ENCODE data around the gene LRRC36. TPM values are rescaled to one million over a fixed set of nuclear protein-coding genes. Genes with fewer than 3 reads are reported as not detected.

The LRRC36 gene
- total RNA-seq, 1 experiment from 2014 or later: not detected

GRCh38 chr16:67395105-67395457 is 68.5 kb downstream of the LRRC36 start (continued):
- no peak for TF ChIP-seq ZBTB33 (IDR thresholded peaks at IDR 0.05; ENCODE audit: extremely low read depth, insufficient replicate concordance, low read length)

GRCh38 chr16:67395458-67396158 is 69.0 kb downstream of the LRRC36 start:
- RAD21 ChIA-PET (ENCODE audit: low non-redundant PET in 1 of 2, low total read pairs in 2 of 2, uncharacterized antibody in 2 of 2, unreplicated experiment in 2 of 2): no interaction called here
- no peaks in the 10 kb centered on the region for H3K9me3 ChIP-seq (ENCODE audit: control insufficient read depth in 1 of 2, insufficient read depth in 1 of 2, low read depth in 1 of 2, low read length in 2 of 2)
- peak overlapping the region; percentile 64 for H3K4me2 ChIP-seq (ENCODE audit: low read length)
- H3K9me2 ChIP-seq (ENCODE audit: insufficient read depth): no peaks in the 10 kb centered on the region
- peak overlapping the region; percentile 37; the same call in 1 of the 2 replicates for H3K27ac ChIP-seq (ENCODE audit: low read depth, low read length)
- no peaks in the 10 kb centered on the region for H3K27me3 ChIP-seq (ENCODE audit: insufficient read depth, low read length)
- no peaks in the 10 kb centered on the region for H3K79me2 ChIP-seq (ENCODE audit: insufficient read depth, low read length)
- H4K20me1 ChIP-seq (ENCODE audit: insufficient read depth): no peaks in the 10 kb centered on the region
- no peak for DNase-seq (ENCODE audit: low read depth, low spot score)
- H3K4me1 ChIP-seq (ENCODE audit: control insufficient read depth in 1 of 2, insufficient read depth in 2 of 2, low read length in 2 of 2): peaks cover 10 to 20% of the 10 kb centered on the region in 2 experiments
- CTCF ChIA-PET: no interaction called here
- H3K36me3 ChIP-seq (ENCODE audit: control insufficient read depth in 1 of 2, insufficient read depth in 2 of 2, low read length in 2 of 2): no peaks in the 10 kb centered on the region
- H2AFZ ChIP-seq (ENCODE audit: low read depth, low read length, poor library complexity, severe bottlenecking): no peak overlapping the region
- 0 out of 4 replicates have a peak overlapping the region, but pooled peaks of 1 of the 2 experiments have one; percentile 10 for H3K4me3 ChIP-seq (replicated peaks in 1 of 2; ENCODE audit: low read depth in 1 of 2, low read length in 2 of 2)
- H3K9ac ChIP-seq (ENCODE audit: low read length): 0 out of 2 replicates have a peak overlapping the region, but pooled peaks have one; percentile 26
- POLR2A ChIA-PET: interaction anchor here (0.7 kb wide), 1 partner anchor 234 kb away, joined by 3 read pairs; no protein-coding TSS in a partner anchor
- no TSS peak for BruUV-seq (replicated peaks)
- intact Hi-C loops (cut with micrococcal nuclease): loop anchor here (5.0 kb wide), 1 partner anchor 133 kb away; no protein-coding TSS in a partner anchor
- ATAC-seq: no peak
- TF ChIP-seq SIN3A (IDR thresholded peaks at IDR 0.05; ENCODE audit: low read depth): no peak
- TF ChIP-seq CTCF (IDR thresholded peaks at IDR 0.05 in 2 of 3, conservative IDR thresholded peaks at IDR 0.05 in 1 of 3; ENCODE audit: borderline replicate concordance in 1 of 3, insufficient read depth in 1 of 3, low read depth in 2 of 3, low read length in 2 of 3): no peak
- TF ChIP-seq CBX3 (IDR thresholded peaks at IDR 0.05; ENCODE audit: low read depth): no peak
- no peak for TF ChIP-seq FOSL1 (IDR thresholded peaks at IDR 0.05; ENCODE audit: low read depth)
- no peak for TF ChIP-seq YY1 (IDR thresholded peaks at IDR 0.05; ENCODE audit: extremely low read depth, insufficient replicate concordance, low read depth, low read length)
- TF ChIP-seq ZBTB33 (IDR thresholded peaks at IDR 0.05; ENCODE audit: extremely low read depth, insufficient replicate concordance, low read length): no peak
- no peak for TF ChIP-seq POLR2AphosphoS5 (IDR thresholded peaks at IDR 0.05; ENCODE audit: low read depth, low read length)
- no peak for TF ChIP-seq SRF (IDR thresholded peaks at IDR 0.05; ENCODE audit: low read depth)
- TF ChIP-seq RAD21 (IDR thresholded peaks at IDR 0.05; ENCODE audit: low read depth): no peak
- no peak for TF ChIP-seq POLR2A (IDR thresholded peaks at IDR 0.05; ENCODE audit: borderline replicate concordance, extremely low read depth, insufficient read depth, insufficient read length)
- no peak for TF ChIP-seq EGR1 (IDR thresholded peaks at IDR 0.05; ENCODE audit: low read depth)
- TF ChIP-seq MAX (IDR thresholded peaks at IDR 0.05): no peak
- TF ChIP-seq EZH2phosphoT487 (IDR thresholded peaks at IDR 0.05; ENCODE audit: borderline replicate concordance): no peak
- no peak for TF ChIP-seq ZFX (IDR thresholded peaks at IDR 0.05)
- TF ChIP-seq EZH2 (IDR thresholded peaks at IDR 0.05): no peak
- no peak for TF ChIP-seq ZNF274 (IDR thresholded peaks at IDR 0.05; ENCODE audit: low read depth, low read length)
